Neuronal stem cell (in vitro differentiated cells): ENCODE measurements around the gene GPR32.
A peak's percentile ranks its signal among the peaks of the same experiment; 100 is the strongest.

ENCODE experiments used
- DNase-seq: peaks from one replicate; pipeline ENCODE4 v3.0.0-alpha.2; 2013; ENCODE audit warnings: low spot score
- H2AFZ ChIP-seq: one replicate; pipeline ENCODE4 v1.6.1; 2013; ENCODE audit warnings: mild to moderate bottlenecking, low read length, inconsistent platforms
- H2AK5ac ChIP-seq: 2 replicates; pipeline ENCODE4 v1.6.1; 2013; ENCODE audit warnings: low read depth, mild to moderate bottlenecking, inconsistent platforms, low read length, moderate library complexity, mixed read lengths
- H2BK120ac ChIP-seq: 2 replicates; pipeline ENCODE4 v1.6.1; 2013; ENCODE audit warnings: low read depth, mild to moderate bottlenecking, inconsistent platforms, low read length, moderate library complexity, mixed read lengths
- H2BK12ac ChIP-seq: one replicate; pipeline ENCODE4 v1.6.1; 2013; ENCODE audit warnings: low read length, inconsistent platforms
- H2BK15ac ChIP-seq: 2 replicates; pipeline ENCODE4 v1.6.1; 2013; ENCODE audit warnings: mild to moderate bottlenecking, low read length, inconsistent platforms, mixed read lengths
- H2BK5ac ChIP-seq: one replicate; pipeline ENCODE4 v1.6.1; 2013; ENCODE audit warnings: inconsistent platforms, mild to moderate bottlenecking, low read length, moderate library complexity
- H3K14ac ChIP-seq: one replicate; pipeline ENCODE4 v1.6.1; 2013; ENCODE audit warnings: low read length, inconsistent platforms
- H3K18ac ChIP-seq: 2 replicates; pipeline ENCODE4 v1.6.1; 2013; ENCODE audit warnings: low read length, inconsistent platforms
- H3K23ac ChIP-seq: 2 replicates; pipeline ENCODE4 v1.6.1; 2013; ENCODE audit warnings: low read depth, mild to moderate bottlenecking, mixed read lengths, low read length, inconsistent platforms; ENCODE audit not compliant: poor library complexity
- H3K27ac ChIP-seq: replicated peaks from 3 replicates; pipeline ENCODE4 v1.5.1; 2013; ENCODE audit warnings: low read length, inconsistent platforms
- H3K27me3 ChIP-seq, 3 experiments: 2 replicates each; pipeline ENCODE4 v1.6.1; 2013; ENCODE audit warnings: low read length in 3 of 3, mild to moderate bottlenecking in 2 of 3, inconsistent platforms in 1 of 3, low read depth in 1 of 3, mixed read lengths in 1 of 3, moderate library complexity in 1 of 3; ENCODE audit not compliant: control insufficient read depth in 3 of 3, insufficient read depth in 3 of 3
- H3K36me3 ChIP-seq, 2 donors: replicated peaks in 1 of 2; 2 replicates each; pipeline ENCODE4 v1.6.1; 2013; ENCODE audit warnings: low read length in 2 of 2; ENCODE audit not compliant: control insufficient read depth in 2 of 2, insufficient read depth in 2 of 2
- H3K4ac ChIP-seq: 2 replicates; pipeline ENCODE4 v1.6.1; 2013; ENCODE audit warnings: inconsistent platforms, mild to moderate bottlenecking, low read length, moderate library complexity
- H3K4me1 ChIP-seq, 2 donors: 1 replicate in 1 of 2; 2 replicates in 1 of 2; pipeline ENCODE4 v1.6.1; 2013; ENCODE audit warnings: low read length in 2 of 2, low read depth in 1 of 2; ENCODE audit not compliant: control insufficient read depth in 2 of 2, insufficient read depth in 1 of 2
- H3K4me2 ChIP-seq: one replicate; pipeline ENCODE4 v1.6.1; 2013; ENCODE audit warnings: mild to moderate bottlenecking, low read length, inconsistent platforms; ENCODE audit not compliant: insufficient read depth, poor library complexity, severe bottlenecking
- H3K4me3 ChIP-seq, 2 donors: 2 replicates each; pipeline ENCODE4 v1.5.1; 2013; ENCODE audit warnings: low read length in 2 of 2, mild to moderate bottlenecking in 2 of 2, inconsistent platforms in 1 of 2, moderate library complexity in 1 of 2
- H3K79me1 ChIP-seq: one replicate; pipeline ENCODE4 v1.6.1; 2013; ENCODE audit warnings: low read depth, mild to moderate bottlenecking, inconsistent platforms, low read length, moderate library complexity
- H3K9ac ChIP-seq: one replicate; pipeline ENCODE4 v1.6.1; 2013; ENCODE audit warnings: mild to moderate bottlenecking, low read depth, low read length, inconsistent platforms; ENCODE audit not compliant: poor library complexity
- H3K9me3 ChIP-seq, 2 donors: replicated peaks in 1 of 2; 2 replicates each; pipeline versions ENCODE3 to v1.6.1; 2013; ENCODE audit warnings: low read length in 2 of 2, mild to moderate bottlenecking in 2 of 2, inconsistent platforms in 1 of 2, low read depth in 1 of 2, mixed read lengths in 1 of 2, moderate library complexity in 1 of 2; ENCODE audit not compliant: control insufficient read depth in 2 of 2, insufficient read depth in 1 of 2
- H4K8ac ChIP-seq: one replicate; pipeline ENCODE4 v1.6.1; 2013; ENCODE audit warnings: low read depth, mild to moderate bottlenecking, inconsistent platforms, low read length, moderate library complexity
- H4K91ac ChIP-seq: one replicate; pipeline ENCODE4 v1.6.1; 2013; ENCODE audit warnings: low read length, low read depth, mild to moderate bottlenecking, inconsistent platforms; ENCODE audit not compliant: poor library complexity
- WGBS, 2 donors: extraction: QIAGEN DNeasy Blood & Tissue Kit; methylation state at CpG; one replicate each; pipeline ENCODE4 v1.1.7; 2013; ENCODE audit warnings: missing lambda C conversion rate in 2 of 2, mixed read lengths in 1 of 2; ENCODE audit not compliant: insufficient read length in 2 of 2, insufficient replicate concordance in 1 of 2; ENCODE audit errors: extremely low coverage in 2 of 2; 5-methylcytosine and 5-hydroxymethylcytosine counted together

GPR32 gene

GRCh38 chr19:50790396-50790795, 20.1 kb downstream of the GPR32 start, which contains the start of gene ACP4:
ACP4 (plus strand) TSS chr19:50790415; CDS start chr19:50790415, 0 bp downstream.
- Histone ChIP-seq H2BK5ac (no peak within 1 kb of the TSS), H2AK5ac (peak within 1 kb of the TSS; percentile 51), H3K4ac (no peak within 1 kb of the TSS), H3K9me3 (peaks cover 0 to 2% of the 10 kb centered on the region in 2 donors), H3K14ac (no peak within 1 kb of the TSS), H4K8ac (no peak within 1 kb of the TSS), H2BK15ac (no peak within 1 kb of the TSS), H2BK120ac (no peak within 1 kb of the TSS), H3K4me3 (no peak within 1 kb of the TSS), H3K4me2 (no peak within 1 kb of the TSS), H3K27ac (no peak within 1 kb of the TSS), H3K23ac (no peak within 1 kb of the TSS), H3K27me3 (no peaks in the 10 kb centered on the region), H3K36me3 (peaks cover 5% of the 10 kb centered on the region in 2 donors), H3K79me1 (peaks cover 2% of the 10 kb centered on the region), H4K91ac (no peak within 1 kb of the TSS), H3K9ac (peak within 1 kb of the TSS; percentile 16), H2AFZ (no peak within 1 kb of the TSS), H3K4me1 (peaks cover 5 to 10% of the 10 kb centered on the region in 2 donors), H3K18ac (peak within 1 kb of the TSS; percentile 55), H2BK12ac (no peak within 1 kb of the TSS)
- no CpG with 5 or more reads among the region's 15 CpGs for WGBS, 2 donors
- no peak for DNase-seq

- no peak overlapping the region for H2BK120ac ChIP-seq
- no peak overlapping the region for H3K18ac ChIP-seq
- H3K9me3 ChIP-seq = peaks cover 0 to 2% of the 10 kb centered on the region in 2 donors
- H3K9ac ChIP-seq = no peak overlapping the region
- no peak overlapping the region for H4K8ac ChIP-seq
- H2AK5ac ChIP-seq = no peak overlapping the region
- H3K4me2 ChIP-seq = no peak overlapping the region
- DNase-seq = no peak
- no peak overlapping the region for H3K27ac ChIP-seq
- no peak overlapping the region for H2AFZ ChIP-seq
- H2BK5ac ChIP-seq = no peak overlapping the region
- H3K4me1 ChIP-seq = peaks cover 4 to 5% of the 10 kb centered on the region in 2 donors
- no peak overlapping the region for H4K91ac ChIP-seq
- no peak overlapping the region for H3K4me3 ChIP-seq
- H3K27me3 ChIP-seq = no peaks in the 10 kb centered on the region
- no peak overlapping the region for H3K23ac ChIP-seq
- no peak overlapping the region for H3K14ac ChIP-seq
- H3K36me3 ChIP-seq = peaks cover 8 to 11% of the 10 kb centered on the region in 2 donors
- H2BK15ac ChIP-seq = no peak overlapping the region
- H3K4ac ChIP-seq = no peak overlapping the region
- WGBS, 2 donors = no CpG with 5 or more reads among the region's 6 CpGs
- no peak overlapping the region for H2BK12ac ChIP-seq
- H3K79me1 ChIP-seq = peaks cover 2% of the 10 kb centered on the region
Measured at GRCh38 chr19:50790922-50791467, 20.7 kb downstream of the GPR32 start.

GRCh38 chr19:50791594-50792271, 21.5 kb downstream of the GPR32 start:
- Histone ChIP-seq H2BK12ac (no peak overlapping the region), H2BK5ac (no peak overlapping the region), H3K9ac (no peak overlapping the region), H2BK120ac (no peak overlapping the region), H3K4me3 (no peak overlapping the region), H2BK15ac (no peak overlapping the region), H3K23ac (peak overlapping the region; percentile 17), H3K4me1 (peaks cover 0 to 5% of the 10 kb centered on the region in 2 donors), H3K18ac (peak overlapping the region; percentile 11), H3K27ac (no peak overlapping the region), H4K91ac (no peak overlapping the region), H4K8ac (no peak overlapping the region), H2AK5ac (peak overlapping the region; percentile 69), H3K4me2 (no peak overlapping the region), H3K4ac (no peak overlapping the region), H3K27me3 (no peaks in the 10 kb centered on the region), H3K14ac (no peak overlapping the region), H3K79me1 (peaks cover 2% of the 10 kb centered on the region), H3K36me3 (peaks cover 10 to 18% of the 10 kb centered on the region in 2 donors), H2AFZ (no peak overlapping the region), H3K9me3 (peaks cover 0 to 2% of the 10 kb centered on the region in 2 donors)
- no CpG with 5 or more reads among the region's 47 CpGs for WGBS, 2 donors
- DNase-seq = no peak
